Measurements from ENCODE around the gene C6orf120. TPM values are rescaled to one million over a fixed set of nuclear protein-coding genes. Genes with fewer than 3 reads are reported as not detected.

The C6orf120 gene
- total RNA-seq, 1 donor from 2014 or later = 22.0 TPM

DNA sequence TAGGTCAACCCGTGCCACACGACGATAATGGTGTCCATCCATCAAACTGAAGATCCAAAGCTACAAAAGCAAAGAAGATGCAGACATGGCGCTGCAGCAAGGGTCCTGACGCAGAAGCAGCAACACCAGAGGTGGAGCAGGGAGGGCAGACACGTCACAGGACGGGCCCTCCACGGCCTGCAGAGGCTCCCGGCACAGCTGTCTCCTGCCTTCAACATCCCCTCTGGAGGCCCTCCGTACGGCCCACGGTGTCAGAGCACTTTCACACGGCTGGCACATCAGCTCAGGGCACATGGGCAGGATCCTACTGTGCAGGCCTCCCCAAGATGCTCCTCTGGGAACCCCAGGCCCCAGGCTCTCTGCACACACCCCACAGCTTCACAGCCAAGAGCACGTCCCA is 37.7 kb upstream of the C6orf120 start:
- H3K27ac ChIP-seq = no peak overlapping the region
- TF ChIP-seq, protein P1, sequence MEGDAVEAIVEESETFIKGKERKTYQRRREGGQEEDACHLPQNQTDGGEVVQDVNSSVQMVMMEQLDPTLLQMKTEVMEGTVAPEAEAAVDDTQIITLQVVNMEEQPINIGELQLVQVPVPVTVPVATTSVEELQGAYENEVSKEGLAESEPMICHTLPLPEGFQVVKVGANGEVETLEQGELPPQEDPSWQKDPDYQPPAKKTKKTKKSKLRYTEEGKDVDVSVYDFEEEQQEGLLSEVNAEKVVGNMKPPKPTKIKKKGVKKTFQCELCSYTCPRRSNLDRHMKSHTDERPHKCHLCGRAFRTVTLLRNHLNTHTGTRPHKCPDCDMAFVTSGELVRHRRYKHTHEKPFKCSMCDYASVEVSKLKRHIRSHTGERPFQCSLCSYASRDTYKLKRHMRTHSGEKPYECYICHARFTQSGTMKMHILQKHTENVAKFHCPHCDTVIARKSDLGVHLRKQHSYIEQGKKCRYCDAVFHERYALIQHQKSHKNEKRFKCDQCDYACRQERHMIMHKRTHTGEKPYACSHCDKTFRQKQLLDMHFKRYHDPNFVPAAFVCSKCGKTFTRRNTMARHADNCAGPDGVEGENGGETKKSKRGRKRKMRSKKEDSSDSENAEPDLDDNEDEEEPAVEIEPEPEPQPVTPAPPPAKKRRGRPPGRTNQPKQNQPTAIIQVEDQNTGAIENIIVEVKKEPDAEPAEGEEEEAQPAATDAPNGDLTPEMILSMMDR (IDR thresholded peaks at IDR 0.05) = no peak
- no peaks in the 10 kb centered on the region for H3K9me3 ChIP-seq
- no peak overlapping the region for H3K4me3 ChIP-seq
- H3K27me3 ChIP-seq = no peaks in the 10 kb centered on the region
- H3K36me3 ChIP-seq = peaks cover 18% of the 10 kb centered on the region
- intact Hi-C loops (cut with DNase I) = no loop called here
- no peaks in the 10 kb centered on the region for H3K4me1 ChIP-seq
- no peak for ATAC-seq
- peak; percentile 58 for DNase-seq

DNA sequence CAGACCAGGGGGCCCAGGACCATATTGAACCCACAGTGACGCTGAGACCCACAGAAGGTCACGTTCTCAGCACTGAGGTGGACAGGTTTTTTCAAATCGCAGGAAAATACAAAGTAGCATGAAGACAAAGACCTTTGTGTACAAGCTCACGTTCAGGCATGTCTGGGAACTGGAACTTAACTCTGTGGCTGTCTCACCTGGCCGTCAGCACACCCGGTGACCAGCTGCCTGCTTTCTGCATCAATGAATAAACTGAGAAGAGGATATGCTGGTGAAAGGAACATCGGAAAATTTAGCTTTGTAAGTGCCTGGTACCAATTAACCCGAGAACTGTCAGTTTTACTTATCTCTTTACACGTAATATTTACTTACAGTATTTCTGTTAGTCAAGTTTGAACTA is 36.6 kb upstream of the C6orf120 start:
- Histone ChIP-seq H3K4me3 (no peak overlapping the region), H3K4me1 (peaks cover 5% of the 10 kb centered on the region), H3K36me3 (peaks cover 18% of the 10 kb centered on the region), H3K27me3 (no peaks in the 10 kb centered on the region), H3K27ac (no peak overlapping the region), H3K9me3 (no peaks in the 10 kb centered on the region)
- DNase-seq = no peak
- intact Hi-C loops (cut with DNase I) = no loop called here
- ATAC-seq = no peak
- TF ChIP-seq, protein P1 (IDR thresholded peaks at IDR 0.05) = no peak

DNA sequence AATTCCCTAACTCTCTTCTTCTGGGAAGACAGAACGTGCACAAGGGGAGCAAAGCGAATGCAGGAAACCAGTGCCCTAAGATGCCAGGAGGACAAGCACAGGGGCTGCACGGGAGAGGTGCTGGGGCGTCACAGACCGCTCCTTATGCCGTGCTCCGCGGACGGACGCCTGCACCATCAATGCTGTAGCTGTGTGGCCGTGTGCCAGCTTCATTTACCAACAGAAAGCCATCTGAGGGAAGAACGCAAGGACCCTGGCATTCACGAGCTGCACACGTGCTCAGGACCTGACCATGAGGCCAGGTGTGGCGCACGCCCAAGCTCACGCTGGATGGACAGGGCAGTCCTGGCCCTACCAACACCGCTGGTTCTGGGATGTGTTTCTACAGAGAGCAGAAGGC is 35.5 kb upstream of the C6orf120 start:
- Histone ChIP-seq H3K9me3 (no peaks in the 10 kb centered on the region), H3K27ac (no peak overlapping the region), H3K36me3 (peaks cover 18% of the 10 kb centered on the region), H3K4me3 (no peak overlapping the region), H3K27me3 (no peaks in the 10 kb centered on the region), H3K4me1 (peaks cover 5% of the 10 kb centered on the region)
- ATAC-seq (no peak), DNase-seq (no peak)
- TF ChIP-seq, protein P1 (IDR thresholded peaks at IDR 0.05) = no peak
- intact Hi-C loops (cut with DNase I) = no loop called here

DNA sequence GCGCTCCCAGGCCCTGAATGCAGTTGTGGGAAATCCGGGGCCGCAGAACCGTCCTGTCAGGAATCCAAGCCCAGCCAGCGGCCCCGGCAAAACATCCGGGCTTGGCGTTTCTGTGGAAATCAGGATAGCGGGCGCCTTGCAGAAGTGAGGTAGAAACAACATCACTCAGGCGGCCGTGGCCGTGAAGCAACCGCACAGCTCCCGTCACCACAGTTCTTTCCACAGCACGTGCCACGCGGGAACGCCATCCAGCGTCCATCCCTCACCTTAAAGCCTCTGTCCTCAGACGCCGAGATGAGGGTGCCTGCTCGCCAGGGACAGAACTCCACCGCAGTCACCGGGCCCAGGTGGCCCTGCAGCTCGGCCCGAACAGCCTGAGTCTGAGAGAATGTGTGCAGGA is 34.2 kb upstream of the C6orf120 start:
- peaks cover 5% of the 10 kb centered on the region for H3K4me1 ChIP-seq
- H3K4me3 ChIP-seq = no peak overlapping the region
- H3K27me3 ChIP-seq = no peaks in the 10 kb centered on the region
- TF ChIP-seq, protein P1 (IDR thresholded peaks at IDR 0.05) = no peak
- intact Hi-C loops (cut with DNase I) = no loop called here
- H3K36me3 ChIP-seq = peaks cover 23% of the 10 kb centered on the region
- DNase-seq (peak; percentile 57), ATAC-seq (no peak)
- H3K27ac ChIP-seq = no peak overlapping the region
- H3K9me3 ChIP-seq = no peaks in the 10 kb centered on the region

DNA sequence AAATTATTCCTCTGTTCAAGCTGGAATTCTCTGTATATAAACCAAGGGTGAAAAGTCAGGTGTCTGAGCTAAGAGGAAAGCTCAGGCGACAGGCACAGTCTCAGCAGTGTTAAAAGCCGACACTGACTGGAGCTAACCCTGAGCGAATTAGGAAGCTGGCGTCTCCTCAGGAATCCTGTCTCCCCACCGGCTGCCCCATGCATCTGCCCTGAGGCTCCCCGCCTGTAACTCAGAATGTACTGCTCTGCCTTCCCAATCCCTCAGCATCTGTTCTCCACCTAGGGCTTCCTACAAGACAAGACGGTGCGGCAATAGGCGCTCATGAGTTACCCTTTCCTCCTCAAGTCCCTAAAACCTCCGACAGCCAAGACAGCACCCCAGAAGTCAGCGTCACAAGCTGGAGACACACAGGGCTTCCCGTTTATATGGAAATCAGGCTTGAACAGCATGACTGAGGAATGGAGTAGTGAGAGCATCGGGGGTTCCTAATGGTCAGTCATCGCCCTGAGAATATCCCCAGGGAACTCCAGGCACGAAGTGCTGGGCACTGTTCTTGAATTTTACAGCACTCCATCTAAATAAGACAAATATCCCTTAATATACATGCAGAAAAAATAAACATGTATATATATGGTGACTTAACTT is 33.6 kb upstream of the C6orf120 start:
- no peak overlapping the region for H3K27ac ChIP-seq
- H3K4me3 ChIP-seq = no peak overlapping the region
- H3K9me3 ChIP-seq = no peaks in the 10 kb centered on the region
- H3K36me3 ChIP-seq = peaks cover 23% of the 10 kb centered on the region
- intact Hi-C loops (cut with DNase I) = no loop called here
- H3K27me3 ChIP-seq = no peaks in the 10 kb centered on the region
- no peak for DNase-seq
- ATAC-seq = no peak
- TF ChIP-seq, protein P1 (IDR thresholded peaks at IDR 0.05) = no peak
- H3K4me1 ChIP-seq = peaks cover 5% of the 10 kb centered on the region

DNA sequence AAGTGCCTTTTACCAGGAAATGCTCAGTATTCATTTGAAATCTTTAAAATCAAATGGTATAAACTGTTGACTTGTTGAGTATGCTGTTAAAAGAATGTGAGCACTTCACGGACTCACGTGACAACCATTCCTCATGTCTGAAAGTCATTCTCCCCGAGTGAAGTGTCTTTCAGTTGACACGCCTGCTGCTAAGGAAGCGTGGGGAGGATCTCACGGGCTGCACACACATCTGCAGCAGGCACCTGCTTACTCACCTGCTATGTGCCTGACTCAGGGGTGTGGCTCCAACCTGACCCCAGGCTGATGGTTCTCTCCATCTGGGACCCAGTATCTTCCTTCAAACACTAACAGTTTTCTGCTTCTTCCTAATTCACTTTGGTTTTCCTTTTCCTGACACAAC is 32.8 kb upstream of the C6orf120 start:
- H3K4me1 ChIP-seq = peaks cover 5% of the 10 kb centered on the region
- H3K27me3 ChIP-seq = no peaks in the 10 kb centered on the region
- intact Hi-C loops (cut with DNase I) = no loop called here
- H3K36me3 ChIP-seq = peaks cover 19% of the 10 kb centered on the region
- H3K27ac ChIP-seq = peak overlapping the region; percentile 58
- DNase-seq (no peak), ATAC-seq (peak; percentile 76)
- H3K4me3 ChIP-seq = no peak overlapping the region
- no peaks in the 10 kb centered on the region for H3K9me3 ChIP-seq
- TF ChIP-seq, protein P1 (IDR thresholded peaks at IDR 0.05) = no peak
